ENCODE measurements around the gene MPPED1.

MPPED1 gene

GRCh38 chr22:43539572-43540528, 128.0 kb downstream of the MPPED1 start:
- no peak for TF ChIP-seq CTCF (IDR thresholded peaks at IDR 0.05; ENCODE audit: low read depth, low read length)
- DNase-seq (ENCODE audit: extremely low read depth, low read depth): no peak

- DNase-seq (ENCODE audit: extremely low read depth, low read depth): no peak
- no peak for TF ChIP-seq CTCF (IDR thresholded peaks at IDR 0.05; ENCODE audit: low read depth, low read length)
Measured at GRCh38 chr22:43540529-43540923, 128.7 kb downstream of the MPPED1 start.

GRCh38 chr22:43541022-43541421, 129.2 kb downstream of the MPPED1 start:
- DNase-seq (ENCODE audit: extremely low read depth, low read depth): no peak
- TF ChIP-seq CTCF (IDR thresholded peaks at IDR 0.05; ENCODE audit: low read depth, low read length): no peak

GRCh38 chr22:43541462-43542407, 129.9 kb downstream of the MPPED1 start:
- DNase-seq (ENCODE audit: extremely low read depth, low read depth): no peak
- TF ChIP-seq CTCF (IDR thresholded peaks at IDR 0.05; ENCODE audit: low read depth, low read length): no peak

- TF ChIP-seq CTCF (IDR thresholded peaks at IDR 0.05; ENCODE audit: low read depth, low read length): no peak
- no peak for DNase-seq (ENCODE audit: extremely low read depth, low read depth)
Measured at GRCh38 chr22:43542681-43543521, 131.1 kb downstream of the MPPED1 start.

- no peak for DNase-seq (ENCODE audit: extremely low read depth, low read depth)
- TF ChIP-seq CTCF (IDR thresholded peaks at IDR 0.05; ENCODE audit: low read depth, low read length): no peak
Measured at GRCh38 chr22:43543522-43544288, 131.9 kb downstream of the MPPED1 start.
